ENCODE measurements around the gene SCMH1.

SCMH1 gene

GRCh38 chr1:40979241-40980067 is 262.7 kb downstream of the SCMH1 start, which contains the start of gene CTPS1:
TSS of gene CTPS1 (plus strand) at chr1:40979696. CDS start at chr1:40983291, 3,595 bp downstream.
- peak; percentile 81 to 99 (median 96) for DNase-seq

GRCh38 chr1:40978886-40979240 is 263.2 kb downstream of the SCMH1 start:
- DNase-seq = peak in 1 of 58 donors; percentile 53

GRCh38 chr1:40977716-40978115 is 264.4 kb downstream of the SCMH1 start:
- DNase-seq = no peak
